HepG2 (cell line): ENCODE results near the gene IRF6. TPM values are rescaled to one million over a fixed set of nuclear protein-coding genes. Genes with fewer than 3 reads are reported as not detected.

Source experiments
- CERS6 ChIP-seq: sonication (generic); formaldehyde crosslinking; IDR thresholded peaks from 2 replicates; pipeline ENCODE4 v1.5.0; 2020; ENCODE audit warnings: missing genetic modification reagents
- NR2F6 ChIP-seq, 2 experiments: IDR thresholded peaks; 2 replicates each; pipeline ENCODE4 v1.6.1; 2016; ENCODE audit warnings: antibody characterized with exemption in 1 of 2, mild to moderate bottlenecking in 1 of 2
- SP1 ChIP-seq, 2 experiments: fragments of 450-650 bp in 1 of 2; sonication (generic) in 1 of 2; formaldehyde crosslinking in 1 of 2; IDR thresholded peaks; 2 replicates each; pipeline versions ENCODE4 v1.4.0 to v1.6.1; 2016 to 2020; ENCODE audit warnings: missing genetic modification reagents in 1 of 2
- ZSCAN5A ChIP-seq: sonication (generic); formaldehyde crosslinking; IDR thresholded peaks from 2 replicates; pipeline ENCODE4 v1.8.0; 2022; ENCODE audit warnings: mild to moderate bottlenecking, missing genetic modification reagents, borderline replicate concordance
- polyA plus RNA-seq, 8 experiments: library from polyadenylated mRNA; depleted of rRNA in 3 of 8; stranded (reverse) in 7 of 8; unstranded in 1 of 8; fragments of >200 nt; fragmentation: Illumina TruSeq in 4 of 8; extraction: Trizol in 4 of 8; gene quantifications; 2 replicates each; pipeline versions ENCODE4 v1.2.1 to v1.2.3, GENCODE V29; 2011 to 2016; ENCODE audit warnings: low read depth in 4 of 8, missing spikeins in 1 of 8, mixed read lengths in 1 of 8; ENCODE audit not compliant: insufficient read depth in 1 of 8
- total RNA-seq, 5 experiments: library from RNA; depleted of rRNA; stranded (reverse); fragments of >200 nt; fragmentation: Illumina TruSeq; extraction: Trizol; gene quantifications; 2 replicates each; pipeline ENCODE4 v1.2.3, GENCODE V29; 2016; ENCODE audit warnings: low read depth in 1 of 5
- TF ChIP-seq, protein P1 (sequence below): sonication (generic); formaldehyde crosslinking; IDR thresholded peaks from 2 replicates; pipeline ENCODE4 v1.9.0; 2021; ENCODE audit warnings: mild to moderate bottlenecking, missing genetic modification reagents

The IRF6 gene
- total and polyA plus RNA-seq, 2 of the 13 experiments (the other 11 are each of a cell fraction or from before 2014, with no cell fraction given), result 0.02 TPM; not detected in 1

GRCh38 chr1:209736490-209737117, 69.3 kb downstream of the IRF6 start (continued):
- TF ChIP-seq, protein P1, sequence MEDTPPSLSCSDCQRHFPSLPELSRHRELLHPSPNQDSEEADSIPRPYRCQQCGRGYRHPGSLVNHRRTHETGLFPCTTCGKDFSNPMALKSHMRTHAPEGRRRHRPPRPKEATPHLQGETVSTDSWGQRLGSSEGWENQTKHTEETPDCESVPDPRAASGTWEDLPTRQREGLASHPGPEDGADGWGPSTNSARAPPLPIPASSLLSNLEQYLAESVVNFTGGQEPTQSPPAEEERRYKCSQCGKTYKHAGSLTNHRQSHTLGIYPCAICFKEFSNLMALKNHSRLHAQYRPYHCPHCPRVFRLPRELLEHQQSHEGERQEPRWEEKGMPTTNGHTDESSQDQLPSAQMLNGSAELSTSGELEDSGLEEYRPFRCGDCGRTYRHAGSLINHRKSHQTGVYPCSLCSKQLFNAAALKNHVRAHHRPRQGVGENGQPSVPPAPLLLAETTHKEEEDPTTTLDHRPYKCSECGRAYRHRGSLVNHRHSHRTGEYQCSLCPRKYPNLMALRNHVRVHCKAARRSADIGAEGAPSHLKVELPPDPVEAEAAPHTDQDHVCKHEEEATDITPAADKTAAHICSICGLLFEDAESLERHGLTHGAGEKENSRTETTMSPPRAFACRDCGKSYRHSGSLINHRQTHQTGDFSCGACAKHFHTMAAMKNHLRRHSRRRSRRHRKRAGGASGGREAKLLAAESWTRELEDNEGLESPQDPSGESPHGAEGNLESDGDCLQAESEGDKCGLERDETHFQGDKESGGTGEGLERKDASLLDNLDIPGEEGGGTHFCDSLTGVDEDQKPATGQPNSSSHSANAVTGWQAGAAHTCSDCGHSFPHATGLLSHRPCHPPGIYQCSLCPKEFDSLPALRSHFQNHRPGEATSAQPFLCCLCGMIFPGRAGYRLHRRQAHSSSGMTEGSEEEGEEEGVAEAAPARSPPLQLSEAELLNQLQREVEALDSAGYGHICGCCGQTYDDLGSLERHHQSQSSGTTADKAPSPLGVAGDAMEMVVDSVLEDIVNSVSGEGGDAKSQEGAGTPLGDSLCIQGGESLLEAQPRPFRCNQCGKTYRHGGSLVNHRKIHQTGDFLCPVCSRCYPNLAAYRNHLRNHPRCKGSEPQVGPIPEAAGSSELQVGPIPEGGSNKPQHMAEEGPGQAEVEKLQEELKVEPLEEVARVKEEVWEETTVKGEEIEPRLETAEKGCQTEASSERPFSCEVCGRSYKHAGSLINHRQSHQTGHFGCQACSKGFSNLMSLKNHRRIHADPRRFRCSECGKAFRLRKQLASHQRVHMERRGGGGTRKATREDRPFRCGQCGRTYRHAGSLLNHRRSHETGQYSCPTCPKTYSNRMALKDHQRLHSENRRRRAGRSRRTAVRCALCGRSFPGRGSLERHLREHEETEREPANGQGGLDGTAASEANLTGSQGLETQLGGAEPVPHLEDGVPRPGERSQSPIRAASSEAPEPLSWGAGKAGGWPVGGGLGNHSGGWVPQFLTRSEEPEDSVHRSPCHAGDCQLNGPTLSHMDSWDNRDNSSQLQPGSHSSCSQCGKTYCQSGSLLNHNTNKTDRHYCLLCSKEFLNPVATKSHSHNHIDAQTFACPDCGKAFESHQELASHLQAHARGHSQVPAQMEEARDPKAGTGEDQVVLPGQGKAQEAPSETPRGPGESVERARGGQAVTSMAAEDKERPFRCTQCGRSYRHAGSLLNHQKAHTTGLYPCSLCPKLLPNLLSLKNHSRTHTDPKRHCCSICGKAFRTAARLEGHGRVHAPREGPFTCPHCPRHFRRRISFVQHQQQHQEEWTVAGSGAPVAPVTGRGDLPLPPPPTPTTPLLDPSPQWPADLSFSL (CRISPR knock-in tag), result no peak
- TF ChIP-seq CERS6 (CRISPR knock-in tag), result no peak
- TF ChIP-seq ZSCAN5A (CRISPR knock-in tag), result no peak
- no peak for TF ChIP-seq NR2F6 (IDR thresholded peaks at IDR 0.05)
- no peak for TF ChIP-seq NR2F6 (CRISPR knock-in tag; IDR thresholded peaks at IDR 0.05)
- no peak for TF ChIP-seq SP1 (IDR thresholded peaks at IDR 0.05)
- TF ChIP-seq SP1 (CRISPR knock-in tag; IDR thresholded peaks at IDR 0.05), result no peak

Other genes starting within 250 kb of the IRF6 start
- not detected in 2 replicates for gene CAMK1G, start 222.4 kb downstream of the IRF6 start, total RNA-seq (2016; rRNA removed; fragmentation: Illumina TruSeq; extraction: Trizol)
- gene CAMK1G, start 222.4 kb downstream of the IRF6 start, polyA plus RNA-seq (2011; rRNA removed), result not detected in 2 replicates
- 0.10 and 0.24 TPM in 2 replicates for gene LAMB3, start 153.7 kb downstream of the IRF6 start, total RNA-seq (2016; rRNA removed; fragmentation: Illumina TruSeq; extraction: Trizol)
- 0.18 TPM in 2 replicates for gene LAMB3, start 153.7 kb downstream of the IRF6 start, polyA plus RNA-seq (2011; rRNA removed)
- gene G0S2, start 130.7 kb downstream of the IRF6 start, total RNA-seq (2016; rRNA removed; fragmentation: Illumina TruSeq; extraction: Trizol), result not detected in 2 replicates
- gene G0S2, start 130.7 kb downstream of the IRF6 start, polyA plus RNA-seq (2011; rRNA removed), result not detected in 2 replicates
- gene HSD11B1, start 101.3 kb downstream of the IRF6 start, total RNA-seq (2016; rRNA removed; fragmentation: Illumina TruSeq; extraction: Trizol), result not detected in 2 replicates
- not detected in 2 replicates for gene HSD11B1, start 101.3 kb downstream of the IRF6 start, polyA plus RNA-seq (2011; rRNA removed)
- gene TRAF3IP3, start 50.1 kb downstream of the IRF6 start, total RNA-seq (2016; rRNA removed; fragmentation: Illumina TruSeq; extraction: Trizol), result not detected in 2 replicates
- not detected in 2 replicates for gene TRAF3IP3, start 50.1 kb downstream of the IRF6 start, polyA plus RNA-seq (2011; rRNA removed)
- 0.71 and 0.98 TPM in 2 replicates for gene C1orf74, start 21.6 kb downstream of the IRF6 start, total RNA-seq (2016; rRNA removed; fragmentation: Illumina TruSeq; extraction: Trizol)
- 0.33 and 0.40 TPM in 2 replicates for gene C1orf74, start 21.6 kb downstream of the IRF6 start, polyA plus RNA-seq (2011; rRNA removed)
- 5.7 and 6.6 TPM in 2 replicates for gene UTP25, start 21.8 kb upstream of the IRF6 start, total RNA-seq (2016; rRNA removed; fragmentation: Illumina TruSeq; extraction: Trizol)
- 4.4 and 4.8 TPM in 2 replicates for gene UTP25, start 21.8 kb upstream of the IRF6 start, polyA plus RNA-seq (2011; rRNA removed)
- gene SYT14, start 132.1 kb upstream of the IRF6 start, total RNA-seq (2016; rRNA removed; fragmentation: Illumina TruSeq; extraction: Trizol), result not detected in 2 replicates
- gene SYT14, start 132.1 kb upstream of the IRF6 start, polyA plus RNA-seq (2011; rRNA removed), result not detected in 2 replicates